ENCODE data around the gene DIS3L2.
"Not testable (repeated sequence)": the region's sequence is repeated elsewhere in the genome, so short reads cannot be mapped to it uniquely, and the experiment has no call there.

Gene DIS3L2

DNA sequence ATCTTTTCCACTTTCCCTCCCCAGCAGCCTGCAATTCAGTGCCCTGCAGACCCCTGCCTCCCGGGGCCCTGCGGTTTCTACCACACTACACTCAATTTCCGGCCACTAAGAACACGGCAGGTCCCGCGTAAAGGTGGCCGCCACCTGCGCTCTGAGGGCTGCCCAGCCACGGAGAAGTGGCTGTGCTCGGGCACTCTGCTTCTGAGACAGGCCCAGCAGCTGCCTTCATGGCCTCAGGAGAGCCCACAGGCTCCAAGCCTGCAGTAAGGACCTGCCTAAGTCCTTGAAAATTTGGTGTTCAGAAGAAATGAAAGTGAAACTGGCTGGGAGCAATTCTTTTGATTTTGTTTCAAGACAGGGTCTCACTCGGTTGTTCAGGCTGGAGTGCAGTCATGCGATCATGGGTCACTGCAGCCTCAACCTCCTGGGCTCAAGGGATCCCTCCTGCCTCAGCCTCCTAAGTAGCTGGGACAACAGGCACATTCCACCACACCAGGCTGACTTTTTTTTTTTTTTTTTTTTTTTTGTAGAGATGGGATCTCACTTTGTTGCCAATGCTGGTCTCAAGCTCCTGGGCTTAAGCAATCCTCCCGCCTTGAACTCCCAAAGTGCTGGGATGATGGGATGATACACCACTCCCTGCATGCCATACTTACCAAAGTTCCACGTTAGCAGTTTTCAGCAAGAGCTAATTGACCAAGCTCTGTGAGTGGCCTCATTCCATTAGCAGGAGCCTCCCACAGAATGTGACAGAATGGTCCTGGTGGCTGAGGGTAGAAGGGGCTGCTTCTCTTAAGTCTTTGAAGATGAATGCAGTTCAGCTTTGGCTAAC is 402.5 kb downstream of the DIS3L2 start:
- DNase-seq (ENCODE audit: low spot score) (peak; percentile 4), FAIRE-seq (no peak)

DNA sequence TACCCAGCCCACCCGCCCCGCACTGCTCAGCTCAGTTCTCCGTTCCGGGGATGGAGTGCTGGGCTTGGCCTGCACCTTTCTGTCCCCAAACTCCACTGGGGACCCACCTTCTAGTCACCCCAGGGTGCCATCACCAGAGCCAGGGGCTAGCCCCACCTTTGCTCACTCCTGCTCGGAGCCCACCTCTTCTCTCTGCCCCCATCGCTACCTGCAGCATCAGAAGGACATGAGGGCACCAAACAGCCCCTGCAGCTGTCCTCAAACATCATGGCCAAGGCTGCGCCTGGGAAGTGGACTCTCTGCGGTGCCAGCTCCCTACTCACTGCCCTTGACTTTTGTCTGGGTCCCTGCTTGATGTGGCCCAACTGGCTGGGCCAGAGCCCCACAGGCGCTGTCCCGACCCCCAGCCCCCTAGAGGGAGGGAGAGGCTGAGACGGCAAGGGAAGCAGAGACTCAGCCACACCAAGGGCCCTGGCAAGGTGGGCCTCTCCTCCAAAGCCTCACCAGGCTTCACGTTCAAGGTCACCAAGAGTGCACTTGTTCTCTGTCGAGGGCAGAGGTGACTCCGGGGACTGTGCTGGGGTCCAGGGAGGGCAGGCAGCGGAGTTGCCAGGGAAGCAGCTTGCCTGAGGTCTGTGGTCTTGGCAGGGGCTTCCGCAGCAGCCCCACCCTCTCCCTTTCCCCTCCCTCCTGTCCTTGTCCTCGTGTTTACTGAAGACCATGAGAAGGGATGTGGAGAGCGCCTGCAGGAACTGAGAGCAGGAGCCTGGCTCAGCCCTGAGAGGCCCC is 403.5 kb downstream of the DIS3L2 start:
- DNase-seq (ENCODE audit: low spot score); FAIRE-seq: not testable (repeated sequence)

DNA sequence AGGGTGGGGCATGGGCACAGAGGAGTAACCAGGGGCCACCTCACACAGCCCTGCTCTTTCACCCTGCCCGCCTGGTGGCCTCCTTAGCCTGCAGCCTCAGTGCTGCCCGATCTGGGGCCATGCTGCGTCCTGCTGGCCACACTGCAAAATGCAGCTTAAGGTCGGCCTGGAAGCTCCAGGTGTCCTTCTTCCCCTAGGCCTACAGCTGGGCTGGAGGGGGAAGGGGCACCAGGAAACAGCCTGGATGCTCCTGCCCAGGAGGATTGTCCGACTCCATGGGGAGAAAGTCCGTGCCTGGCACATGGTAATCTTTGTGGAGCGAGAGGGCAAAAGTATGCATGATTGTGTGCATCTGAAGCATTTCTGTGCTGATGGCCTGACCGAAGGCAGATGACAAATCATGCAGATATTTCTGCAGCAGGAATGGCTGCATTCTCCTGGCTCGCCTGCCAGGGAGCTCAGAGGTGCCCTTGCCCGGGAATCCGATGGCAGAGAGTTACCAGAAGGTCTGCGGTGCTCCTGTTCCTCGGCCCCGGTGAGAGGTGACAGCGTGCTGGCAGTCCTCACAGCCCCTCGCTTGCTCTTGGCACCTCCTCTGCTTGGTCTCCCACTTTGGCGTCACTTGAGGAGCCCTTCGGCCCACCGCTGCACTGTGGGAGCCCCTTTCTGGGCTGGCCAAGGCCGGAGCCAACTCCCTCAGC is 404.3 kb downstream of the DIS3L2 start:
- DNase-seq (ENCODE audit: low spot score) (peak; percentile 21), FAIRE-seq (no peak)

DNA sequence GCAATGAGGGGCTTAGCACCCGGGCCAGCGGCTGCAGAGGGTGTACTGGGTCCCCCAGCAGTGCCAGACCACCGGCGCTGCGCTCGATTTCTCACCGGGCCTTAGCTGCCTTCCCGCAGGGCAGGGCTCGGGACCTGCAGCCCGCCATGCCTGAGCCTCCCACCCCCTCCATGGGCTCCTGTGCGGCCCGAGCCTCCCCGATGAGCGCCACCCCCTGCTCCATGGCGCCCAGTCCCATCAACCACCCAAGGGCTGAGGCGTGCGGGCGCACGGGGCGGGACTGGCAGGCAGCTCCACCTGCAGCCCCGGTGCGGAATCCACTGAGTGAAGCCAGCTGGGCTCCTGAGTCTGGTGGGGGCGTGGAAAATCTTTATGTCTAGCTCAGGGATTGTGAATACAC is 404.9 kb downstream of the DIS3L2 start:
- not testable (repeated sequence) for FAIRE-seq

DNA sequence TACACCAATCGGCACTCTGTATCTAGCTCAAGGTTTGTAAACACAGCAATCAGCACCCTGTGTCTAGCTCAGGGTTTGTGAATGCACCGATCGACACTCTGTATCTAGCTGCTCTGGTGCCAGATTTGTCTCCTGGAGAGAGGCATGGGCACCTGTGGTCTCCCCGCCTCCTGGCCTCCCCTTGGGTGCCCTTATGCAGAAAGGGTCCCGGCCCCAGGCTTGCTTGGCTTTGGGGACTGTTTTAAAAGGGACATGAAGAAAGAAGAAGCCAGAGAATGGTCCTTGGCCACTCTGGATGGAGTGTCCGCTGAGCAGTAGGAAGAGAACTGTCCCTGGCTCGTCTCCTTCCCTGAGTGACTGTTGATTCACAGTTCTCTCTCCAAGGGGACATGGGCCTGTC is 405.5 kb downstream of the DIS3L2 start:
- FAIRE-seq (no peak), DNase-seq (ENCODE audit: low spot score) (no peak)

More for the DNA sequence above, 404.9 kb downstream of the DIS3L2 start:
- not testable (repeated sequence) for DNase-seq (ENCODE audit: low spot score)

DNA sequence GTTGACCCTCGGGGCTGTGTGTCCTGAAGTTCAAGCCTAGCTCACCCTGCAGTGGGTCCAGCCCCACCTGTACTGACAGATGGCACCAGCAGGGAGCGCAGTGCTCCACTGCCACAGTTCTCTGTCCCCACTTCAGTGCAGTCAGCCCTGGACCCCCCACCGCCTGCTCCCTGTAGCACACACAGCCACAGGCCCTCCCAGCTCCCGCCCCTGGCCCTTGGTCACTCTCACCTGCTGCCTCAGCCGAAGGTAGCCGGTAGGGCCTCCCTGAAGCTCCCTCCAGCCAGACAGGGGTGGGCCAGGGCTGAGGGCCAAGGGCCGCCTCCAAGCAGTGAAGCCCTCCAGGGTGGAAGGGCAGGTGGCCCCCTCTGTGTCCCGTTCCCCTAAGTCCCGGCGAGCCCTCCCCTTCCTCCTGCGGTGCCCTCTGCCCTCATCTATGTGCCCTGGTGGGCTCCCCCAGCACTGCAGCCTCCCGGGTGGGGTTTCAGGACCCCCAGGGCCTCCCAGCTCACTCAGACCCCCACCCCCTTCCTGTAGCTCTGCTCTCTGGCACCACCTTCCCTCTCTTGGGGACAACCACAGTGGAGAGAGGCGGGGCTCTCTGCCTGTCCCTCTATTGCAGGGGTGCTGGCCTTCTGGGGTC is 406.2 kb downstream of the DIS3L2 start:
- no peak for FAIRE-seq
- no peak for DNase-seq (ENCODE audit: low spot score)

DNA sequence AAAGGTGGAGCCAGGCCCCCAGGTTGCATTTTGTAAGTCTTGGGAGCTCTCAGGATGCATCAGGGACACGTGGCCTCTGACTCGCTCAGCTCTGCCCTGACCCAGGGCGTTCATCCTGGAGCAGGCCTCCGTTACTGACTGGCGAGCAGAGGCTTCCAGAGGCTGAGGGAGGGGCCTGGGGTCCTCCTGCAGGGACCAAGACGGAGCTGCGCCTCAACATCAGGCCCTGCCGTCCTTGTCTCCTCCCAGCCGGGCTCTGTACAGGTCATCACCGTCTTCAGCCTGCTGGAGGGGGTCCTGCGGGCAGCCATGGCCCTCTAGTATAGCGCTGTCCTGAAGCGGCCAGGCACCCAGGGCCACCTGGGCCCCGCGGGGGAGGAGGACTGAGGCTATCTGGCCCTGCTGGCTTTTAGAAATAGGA is 406.8 kb downstream of the DIS3L2 start:
- DNase-seq (ENCODE audit: low spot score) (peak; percentile 11), FAIRE-seq (no peak)

DNA sequence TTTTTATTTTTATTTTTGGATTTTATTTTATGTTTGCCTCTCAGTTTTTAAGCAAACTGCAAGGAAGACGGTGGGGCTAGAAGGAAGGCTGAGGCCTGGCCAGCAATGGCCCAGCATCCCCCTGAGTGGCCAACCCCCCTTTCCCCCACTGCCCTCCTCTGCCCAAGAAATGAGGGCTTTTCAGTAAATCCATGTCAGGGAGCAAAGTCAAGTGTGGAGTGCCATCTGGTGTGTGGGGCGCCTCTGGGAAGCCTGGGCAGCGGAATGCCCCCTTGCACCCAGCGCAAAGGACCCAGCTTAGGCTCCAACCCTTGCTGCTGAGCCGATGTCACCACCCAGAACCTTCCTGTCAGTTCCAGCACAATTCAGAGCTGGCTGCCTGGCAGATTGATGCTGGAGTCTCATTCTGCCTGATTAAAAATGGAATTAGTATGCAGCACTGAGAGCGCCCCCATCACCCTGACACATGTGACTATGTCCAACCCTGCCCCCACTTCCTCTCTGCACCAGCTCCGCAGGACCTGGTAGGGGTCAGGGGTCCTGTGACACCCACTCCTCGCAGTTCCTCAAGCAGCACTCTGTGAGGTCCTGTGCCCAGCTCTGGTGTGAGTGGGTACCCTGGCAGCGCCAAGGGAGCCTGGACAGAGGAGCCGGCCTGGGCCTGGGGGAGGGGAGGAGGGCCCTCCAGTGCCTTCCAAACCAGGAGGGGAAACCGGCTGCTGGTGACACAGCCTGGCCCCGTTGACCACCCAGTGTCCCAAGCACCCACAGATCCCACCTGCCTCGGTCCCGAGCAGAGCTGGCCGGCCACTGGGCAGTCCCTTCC is 407.8 kb downstream of the DIS3L2 start:
- no peak for FAIRE-seq

DNA sequence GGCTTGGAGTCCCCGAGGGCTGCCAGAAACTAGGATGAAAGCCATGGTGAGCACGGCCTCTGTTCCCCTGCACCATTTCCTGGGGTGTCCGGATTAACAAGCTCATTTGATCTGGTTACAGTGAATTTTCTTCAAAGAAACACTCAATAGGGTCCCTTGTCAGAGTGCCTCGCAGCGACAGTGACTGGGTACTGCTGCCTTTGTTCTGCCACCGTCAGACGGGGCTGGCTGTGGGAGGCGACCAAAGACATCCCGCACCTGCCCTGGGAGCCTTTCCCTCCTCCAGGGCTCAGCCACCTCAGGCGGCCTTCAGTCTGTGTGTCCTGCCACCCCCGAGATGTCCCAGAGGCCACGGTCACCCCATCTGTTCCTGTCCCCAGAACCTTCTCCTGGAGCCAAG is 408.5 kb downstream of the DIS3L2 start:
- not testable (repeated sequence) for FAIRE-seq; DNase-seq (ENCODE audit: low spot score)

More for the DNA sequence above, 407.8 kb downstream of the DIS3L2 start:
- no peak for DNase-seq (ENCODE audit: low spot score)

DNA sequence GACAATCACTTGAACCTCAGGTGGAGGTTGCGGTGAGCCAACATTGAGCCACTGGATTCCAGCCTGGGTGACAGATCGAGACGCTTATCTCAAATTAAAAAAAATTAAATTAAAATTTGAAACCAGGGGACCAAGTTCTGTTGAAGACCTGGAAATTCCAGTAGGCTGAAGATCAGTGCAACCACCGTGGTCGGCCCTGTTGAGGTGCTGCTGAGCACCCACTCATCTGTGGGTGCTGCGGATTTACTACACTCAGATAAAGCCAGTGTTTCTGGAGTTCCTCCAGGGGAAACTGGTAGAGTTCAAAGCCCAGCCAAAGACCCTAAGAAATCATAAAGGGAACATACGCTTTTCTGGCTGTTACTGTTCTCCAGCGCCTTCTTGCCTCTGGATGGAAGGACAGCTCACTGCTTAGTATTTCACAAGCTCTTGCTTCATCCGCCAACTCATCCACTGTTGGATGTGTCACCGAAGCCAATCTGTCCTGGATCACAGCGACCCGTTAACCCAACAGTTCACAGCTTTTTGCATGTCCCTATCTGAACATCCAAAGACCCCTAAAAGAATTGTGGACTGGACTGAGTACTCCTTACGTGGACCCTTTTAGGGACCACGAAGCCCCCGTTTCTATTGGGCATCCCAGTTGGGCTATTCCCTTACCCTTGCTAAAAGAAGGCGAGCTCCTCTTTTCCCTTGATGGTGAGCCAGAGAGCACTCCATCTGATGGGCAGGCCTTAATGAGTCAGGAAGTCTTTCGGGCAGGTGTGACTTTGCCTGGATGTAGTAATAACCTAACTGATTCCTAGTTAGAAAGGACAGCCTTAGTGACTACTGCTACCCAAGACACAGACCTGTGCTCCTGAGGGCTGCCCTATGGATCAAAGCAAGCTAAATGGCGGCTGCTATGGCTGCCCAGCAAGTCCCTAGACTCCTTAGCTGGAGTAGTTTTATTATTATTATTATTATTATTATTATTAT is 411.0 kb downstream of the DIS3L2 start:
- no peak for DNase-seq (ENCODE audit: low spot score)
- FAIRE-seq = no peak

DNA sequence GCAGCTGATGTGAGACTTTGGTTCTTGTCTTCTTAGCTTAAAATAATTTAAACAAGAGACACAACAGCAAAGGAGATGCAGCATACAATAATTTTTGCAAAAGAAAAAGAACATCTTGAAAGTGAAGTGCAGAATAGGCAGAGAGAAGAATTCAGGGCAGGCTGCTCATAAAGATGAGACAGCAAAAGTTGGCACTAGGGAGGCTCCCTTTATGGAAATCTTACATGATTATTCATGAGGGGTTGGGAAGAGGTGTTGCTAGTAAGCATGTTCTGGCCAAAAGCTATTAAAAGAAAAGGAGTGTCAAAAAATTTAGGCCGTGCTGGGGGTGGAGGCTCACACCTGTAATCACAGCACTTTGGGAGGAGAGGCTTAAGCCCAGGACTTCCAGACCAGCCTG is 412.8 kb downstream of the DIS3L2 start:
- FAIRE-seq (no peak), DNase-seq (ENCODE audit: low spot score) (no peak)

DNA sequence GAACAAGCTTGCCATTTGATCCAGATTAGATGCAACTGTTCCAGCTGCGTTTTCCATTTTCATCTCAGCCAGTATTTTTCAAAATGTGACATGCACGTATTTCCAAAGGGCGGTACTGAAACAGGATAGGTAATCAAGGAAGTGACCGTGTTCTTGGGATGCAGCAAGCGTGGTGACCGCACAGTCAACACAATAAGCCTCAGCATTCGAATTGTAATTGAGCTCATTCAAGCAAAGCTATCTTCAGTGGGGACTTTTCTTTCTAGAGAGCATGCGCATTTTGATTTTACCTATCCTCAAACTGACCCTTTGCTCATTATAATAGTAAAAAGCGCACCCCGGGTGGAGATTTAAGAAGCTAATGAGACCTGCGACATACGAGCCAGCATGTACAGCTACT is 413.7 kb downstream of the DIS3L2 start:
- FAIRE-seq (no peak), DNase-seq (ENCODE audit: low spot score) (no peak)

DNA sequence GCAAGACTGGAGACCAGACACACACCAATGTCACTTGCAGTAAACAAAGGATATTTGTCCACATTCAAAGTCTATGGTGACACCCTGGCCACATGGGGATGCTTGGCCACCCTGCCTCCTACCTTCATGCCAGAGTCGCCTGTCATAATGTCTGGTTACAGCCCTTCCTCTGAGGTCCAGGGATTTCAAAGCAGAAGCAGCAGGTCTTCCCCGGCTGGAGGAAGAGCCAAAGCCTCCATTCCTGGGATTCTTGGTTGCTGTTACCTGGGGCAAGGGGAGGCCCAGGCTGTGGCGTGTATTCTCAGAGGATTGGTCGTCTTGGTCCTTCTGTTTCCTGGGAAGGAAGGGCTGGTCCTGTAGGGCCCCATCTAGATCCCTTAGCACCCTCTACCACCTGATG is 414.7 kb downstream of the DIS3L2 start:
- no peak for DNase-seq (ENCODE audit: low spot score)
- FAIRE-seq = no peak

DNA sequence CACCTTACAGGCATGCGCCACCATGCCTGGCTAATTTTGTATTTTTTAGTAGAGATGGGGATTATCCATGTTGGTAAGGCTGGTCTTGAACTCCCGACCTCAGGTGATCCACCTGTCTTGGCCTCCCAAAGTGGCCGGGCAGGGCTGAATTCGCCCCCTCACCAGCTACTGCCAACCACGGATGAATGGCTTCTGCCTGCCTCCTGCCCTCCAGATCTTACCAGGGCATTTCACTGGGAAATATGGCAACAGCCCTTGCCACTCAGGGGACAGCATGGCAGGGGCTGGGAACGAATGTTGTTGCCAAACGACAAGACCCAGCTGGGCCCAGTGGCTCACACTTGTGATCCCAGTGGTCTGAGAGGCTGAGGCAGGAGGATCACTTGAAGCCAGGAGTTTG is 415.2 kb downstream of the DIS3L2 start:
- DNase-seq (ENCODE audit: low spot score) (no peak), FAIRE-seq (no peak)

DNA sequence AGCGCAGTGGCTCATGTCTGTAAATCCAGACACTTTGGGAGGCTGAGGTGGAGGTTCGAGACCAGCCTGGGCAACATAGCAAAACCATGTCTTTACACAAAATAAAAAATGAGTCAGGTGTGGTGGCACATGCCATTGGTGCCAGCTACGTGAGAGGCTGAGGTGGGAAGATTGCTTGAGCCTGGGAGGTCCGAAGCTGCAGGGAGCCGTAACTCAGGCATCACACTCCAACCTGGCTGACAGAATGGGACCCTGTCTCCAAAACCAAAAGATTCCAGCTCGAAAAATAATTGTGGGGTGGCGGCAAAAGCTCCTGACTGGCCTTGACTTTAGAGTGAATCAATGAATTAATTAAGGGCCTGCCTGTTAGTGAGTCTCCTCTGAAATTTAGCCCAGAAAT is 415.8 kb downstream of the DIS3L2 start:
- DNase-seq (ENCODE audit: low spot score) (no peak), FAIRE-seq (no peak)

DNA sequence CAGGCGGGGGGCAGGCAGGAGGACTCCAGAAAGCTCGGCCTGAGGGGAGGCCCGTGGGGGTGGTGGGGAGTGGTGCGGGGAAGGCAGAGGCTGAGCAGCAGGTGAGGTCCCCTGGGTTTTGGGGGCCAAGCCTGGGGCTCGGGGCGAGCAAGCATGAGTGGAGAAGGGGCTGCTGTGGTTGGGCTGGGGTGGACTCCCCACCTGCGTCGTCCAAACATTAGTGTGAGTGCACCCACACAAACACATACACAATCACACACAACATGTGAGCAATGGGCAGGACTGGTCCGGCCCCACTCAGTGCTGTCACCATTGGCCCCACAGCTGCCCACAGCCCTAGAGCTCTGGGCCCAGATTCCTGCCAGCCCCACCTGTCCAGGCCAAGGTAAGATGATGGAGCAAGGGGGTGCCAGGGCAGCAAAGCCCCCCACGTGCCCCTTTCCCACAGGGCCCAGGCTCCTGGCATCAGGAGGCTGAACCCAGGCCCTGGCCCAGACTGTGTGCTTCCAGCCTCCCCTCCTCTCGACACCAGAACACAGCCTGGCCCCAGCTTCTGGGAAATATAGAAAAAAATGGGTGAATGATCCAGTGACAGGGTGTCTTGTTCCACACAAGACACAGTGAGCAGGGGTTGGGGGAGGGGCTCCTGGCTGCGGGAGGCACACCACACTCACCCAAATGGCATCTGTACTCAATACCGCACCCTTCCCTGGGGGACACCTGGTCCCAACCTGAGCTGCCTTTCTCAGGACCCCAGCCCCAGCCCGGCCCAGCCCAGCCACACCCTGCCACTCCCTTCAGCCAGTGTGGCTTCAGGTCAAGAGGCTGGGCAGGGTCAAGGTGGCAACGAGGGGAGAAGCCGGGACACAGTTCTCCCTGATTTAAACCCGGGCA is 416.6 kb downstream of the DIS3L2 start:
- no peak for FAIRE-seq
- no peak for DNase-seq (ENCODE audit: low spot score)

DNA sequence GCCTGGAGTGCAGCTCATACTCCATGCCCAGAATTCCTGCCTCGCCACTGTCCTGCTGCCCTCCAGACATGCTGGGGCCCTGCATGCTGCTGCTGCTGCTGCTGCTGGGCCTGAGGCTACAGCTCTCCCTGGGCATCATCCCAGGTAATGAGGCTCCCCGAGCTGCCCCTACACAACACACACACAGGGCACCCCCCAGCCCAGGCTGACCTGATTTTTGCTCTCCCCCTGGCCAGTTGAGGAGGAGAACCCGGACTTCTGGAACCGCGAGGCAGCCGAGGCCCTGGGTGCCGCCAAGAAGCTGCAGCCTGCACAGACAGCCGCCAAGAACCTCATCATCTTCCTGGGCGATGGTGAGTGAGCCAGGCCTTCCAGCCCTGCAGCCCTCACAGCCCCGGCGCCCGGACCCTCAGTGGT is 417.2 kb downstream of the DIS3L2 start, which contains the start of gene ALPP:
Gene ALPP (plus strand): TSS at position 17 of the 417 bp plus-strand sequence. CDS start 52 bp downstream, at position 69.
- FAIRE-seq; DNase-seq (ENCODE audit: low spot score): not testable (repeated sequence)
